Thyroid gland (tissue), 4 donors: ENCODE measurements around the gene HDAC9.

Source experiments
- POLR2A ChIP-seq, 2 donors: fragments of 450-650 bp; IDR thresholded peaks; one replicate each; pipeline ENCODE4 v1.6.1; 2017; ENCODE audit warnings: antibody characterized with exemption in 2 of 2, mild to moderate bottlenecking in 2 of 2, moderate library complexity in 1 of 2
- TF ChIP-seq, protein P1 (sequence below), 6 experiments: fragments of 200-600 bp in 3 of 6; fragments of 450-650 bp in 3 of 6; sonication (generic) in 3 of 6; IDR thresholded peaks; one replicate each; pipeline ENCODE4 v1.5.1; 2016 to 2019; ENCODE audit warnings: antibody characterized with exemption in 6 of 6, mild to moderate bottlenecking in 2 of 6, inconsistent platforms in 1 of 6, moderate library complexity in 1 of 6

DNA sequence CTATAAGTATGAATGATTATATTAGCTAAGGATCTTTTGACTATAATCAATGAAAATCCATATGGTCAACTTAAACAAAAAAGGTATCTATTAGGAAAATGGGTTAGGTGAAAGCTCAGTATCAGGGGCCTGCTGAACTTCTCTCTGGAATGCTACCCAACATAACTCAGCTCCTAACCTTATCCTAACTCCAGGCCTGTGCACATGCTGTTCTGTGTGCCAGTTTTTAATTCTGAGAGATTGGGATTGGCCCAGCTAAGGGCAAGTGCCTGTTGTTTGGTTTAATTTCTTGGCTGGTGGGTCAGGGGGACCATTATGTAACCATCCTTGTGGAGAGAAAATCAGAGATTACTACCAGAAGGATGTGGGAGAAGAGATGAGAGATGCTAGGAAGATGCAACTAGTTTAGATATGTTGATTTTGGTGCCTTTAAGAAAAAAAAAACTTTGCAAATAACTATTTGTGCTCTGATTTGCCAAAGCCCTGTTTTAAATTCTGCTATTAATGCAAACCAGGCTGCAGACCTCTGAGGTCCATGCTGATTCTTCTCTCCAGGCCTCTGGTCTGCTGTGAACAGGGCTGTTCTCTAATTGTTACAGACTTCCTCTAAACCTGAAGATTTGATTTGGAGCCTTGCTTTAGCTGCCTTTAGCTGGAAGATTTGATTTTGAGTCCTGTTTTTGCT, 23.9 kb upstream of the HDAC9 start:
- TF ChIP-seq, protein P1, sequence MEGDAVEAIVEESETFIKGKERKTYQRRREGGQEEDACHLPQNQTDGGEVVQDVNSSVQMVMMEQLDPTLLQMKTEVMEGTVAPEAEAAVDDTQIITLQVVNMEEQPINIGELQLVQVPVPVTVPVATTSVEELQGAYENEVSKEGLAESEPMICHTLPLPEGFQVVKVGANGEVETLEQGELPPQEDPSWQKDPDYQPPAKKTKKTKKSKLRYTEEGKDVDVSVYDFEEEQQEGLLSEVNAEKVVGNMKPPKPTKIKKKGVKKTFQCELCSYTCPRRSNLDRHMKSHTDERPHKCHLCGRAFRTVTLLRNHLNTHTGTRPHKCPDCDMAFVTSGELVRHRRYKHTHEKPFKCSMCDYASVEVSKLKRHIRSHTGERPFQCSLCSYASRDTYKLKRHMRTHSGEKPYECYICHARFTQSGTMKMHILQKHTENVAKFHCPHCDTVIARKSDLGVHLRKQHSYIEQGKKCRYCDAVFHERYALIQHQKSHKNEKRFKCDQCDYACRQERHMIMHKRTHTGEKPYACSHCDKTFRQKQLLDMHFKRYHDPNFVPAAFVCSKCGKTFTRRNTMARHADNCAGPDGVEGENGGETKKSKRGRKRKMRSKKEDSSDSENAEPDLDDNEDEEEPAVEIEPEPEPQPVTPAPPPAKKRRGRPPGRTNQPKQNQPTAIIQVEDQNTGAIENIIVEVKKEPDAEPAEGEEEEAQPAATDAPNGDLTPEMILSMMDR (IDR thresholded peaks at IDR 0.05) = no peak
- TF ChIP-seq POLR2A (IDR thresholded peaks at IDR 0.05) = no peak
